Suprapubic skin (tissue), 4 donors: ENCODE results near the gene IPPK. TPM values are rescaled to one million over a fixed set of nuclear protein-coding genes. Genes with fewer than 3 reads are reported as not detected.

Source experiments
- DNase-seq, 2 donors: peaks; one replicate each; pipeline ENCODE4 v3.0.0-alpha.2; 2019; ENCODE audit warnings: low spot score in 2 of 2
- H3K27ac ChIP-seq: fragments of 200-600 bp; sonication (generic); one replicate; pipeline ENCODE4 v1.5.1; 2019
- H3K27me3 ChIP-seq: fragments of 200-600 bp; sonication (generic); one replicate; pipeline ENCODE4 v1.5.1; 2019
- H3K36me3 ChIP-seq: fragments of 200-600 bp; sonication (generic); one replicate; pipeline ENCODE4 v1.5.1; 2019
- H3K4me1 ChIP-seq: fragments of 200-600 bp; sonication (generic); one replicate; pipeline ENCODE4 v1.5.1; 2019
- H3K4me3 ChIP-seq: fragments of 200-600 bp; sonication (generic); one replicate; pipeline ENCODE4 v1.5.1; 2019; ENCODE audit warnings: mild to moderate bottlenecking
- H3K9me3 ChIP-seq: fragments of 200-600 bp; sonication (generic); one replicate; pipeline ENCODE4 v1.5.1; 2019
- CTCF ChIP-seq, 2 donors: fragments of 200-600 bp in 1 of 2; fragments of 450-650 bp in 1 of 2; sonication (generic) in 1 of 2; IDR thresholded peaks; one replicate each; pipeline ENCODE4 v1.5.1; 2016 to 2019; ENCODE audit warnings: antibody characterized with exemption in 2 of 2, mild to moderate bottlenecking in 1 of 2, moderate library complexity in 1 of 2
- EP300 ChIP-seq: sonication (generic); formaldehyde crosslinking; IDR thresholded peaks from one replicate; pipeline ENCODE4 v1.6.1; 2017; ENCODE audit warnings: antibody characterized with exemption
- POLR2A ChIP-seq, 2 donors: fragments of 450-650 bp; IDR thresholded peaks; one replicate each; pipeline ENCODE4 v1.6.1; 2017; ENCODE audit warnings: antibody characterized with exemption in 2 of 2, mild to moderate bottlenecking in 2 of 2, moderate library complexity in 2 of 2
- POLR2AphosphoS5 ChIP-seq, 3 donors: sonication (generic); formaldehyde crosslinking; IDR thresholded peaks; one replicate each; pipeline ENCODE4 v1.6.1; 2017; ENCODE audit warnings: antibody characterized with exemption in 3 of 3
- WGBS: methylation state at CpG from one replicate; pipeline ENCODE4 v1.1.5; 2018; 5-methylcytosine and 5-hydroxymethylcytosine counted together
- total RNA-seq, 4 donors: library from RNA; depleted of rRNA; stranded (reverse); fragments of >200 nt; gene quantifications; one replicate each; pipeline ENCODE4 v1.1.0, GENCODE V29; 2016

The IPPK gene
- total RNA-seq, 4 donors from 2014 or later = 45.0 to 53.6 (median 50.0) TPM

- WGBS = 95% methylated on average over 23 of the region's 23 CpGs
- Histone ChIP-seq H3K36me3 (peaks cover 54% of the 10 kb centered on the region), H3K9me3 (no peaks in the 10 kb centered on the region), H3K4me3 (no peak overlapping the region), H3K27ac (peak overlapping the region; percentile 21), H3K27me3 (no peaks in the 10 kb centered on the region), H3K4me1 (peaks cover 71% of the 10 kb centered on the region)
- no peak for DNase-seq
- TF ChIP-seq POLR2AphosphoS5 (IDR thresholded peaks at IDR 0.05) = no peak
- no peak for TF ChIP-seq CTCF (IDR thresholded peaks at IDR 0.05)
- no peak for TF ChIP-seq EP300
- TF ChIP-seq POLR2A (IDR thresholded peaks at IDR 0.05) = no peak
Measured at GRCh38 chr9:92613268-92614122, 56.4 kb downstream of the IPPK start.

GRCh38 chr9:92612816-92613215 is 57.1 kb downstream of the IPPK start:
- H3K4me3 ChIP-seq = no peak overlapping the region
- peaks cover 71% of the 10 kb centered on the region for H3K4me1 ChIP-seq
- no peaks in the 10 kb centered on the region for H3K27me3 ChIP-seq
- H3K36me3 ChIP-seq = peaks cover 49% of the 10 kb centered on the region
- H3K27ac ChIP-seq = peak overlapping the region; percentile 46
- no peak for DNase-seq
- H3K9me3 ChIP-seq = no peaks in the 10 kb centered on the region
- 85% methylated on average over 11 of the region's 11 CpGs for WGBS
- no peak for TF ChIP-seq POLR2AphosphoS5 (IDR thresholded peaks at IDR 0.05)
- no peak for TF ChIP-seq POLR2A (IDR thresholded peaks at IDR 0.05)
- TF ChIP-seq CTCF (IDR thresholded peaks at IDR 0.05) = no peak
- TF ChIP-seq EP300 = no peak

GRCh38 chr9:92612292-92612691 is 57.6 kb downstream of the IPPK start:
- Histone ChIP-seq H3K27me3 (no peaks in the 10 kb centered on the region), H3K27ac (peak overlapping the region; percentile 46), H3K4me1 (peaks cover 71% of the 10 kb centered on the region), H3K9me3 (no peaks in the 10 kb centered on the region), H3K4me3 (no peak overlapping the region), H3K36me3 (peaks cover 44% of the 10 kb centered on the region)
- DNase-seq = no peak
- WGBS = 74% methylated on average over 5 of the region's 5 CpGs
- TF ChIP-seq EP300 (no peak), POLR2A (IDR thresholded peaks at IDR 0.05) (no peak), CTCF (IDR thresholded peaks at IDR 0.05) (no peak), POLR2AphosphoS5 (IDR thresholded peaks at IDR 0.05) (no peak)

GRCh38 chr9:92611621-92612285 is 58.2 kb downstream of the IPPK start:
- Histone ChIP-seq H3K36me3 (peaks cover 40% of the 10 kb centered on the region), H3K4me3 (no peak overlapping the region), H3K27ac (peak overlapping the region; percentile 46), H3K4me1 (peaks cover 71% of the 10 kb centered on the region), H3K27me3 (no peaks in the 10 kb centered on the region), H3K9me3 (no peaks in the 10 kb centered on the region)
- no peak for DNase-seq
- no peak for TF ChIP-seq EP300
- peak in 1 of 3 donors; percentile 21 for TF ChIP-seq POLR2AphosphoS5 (IDR thresholded peaks at IDR 0.05)
- no peak for TF ChIP-seq CTCF (IDR thresholded peaks at IDR 0.05)
- no peak for TF ChIP-seq POLR2A (IDR thresholded peaks at IDR 0.05)
- 52% methylated on average over 10 of the region's 10 CpGs for WGBS
